ENCODE measurements around the gene TENT4A. TPM values are rescaled to one million over a fixed set of nuclear protein-coding genes. Genes with fewer than 3 reads are reported as not detected.
A peak's percentile ranks its signal among the peaks of the same experiment; 100 is the strongest.

The TENT4A gene
- total and polyA plus RNA-seq, 10 donors: 7.1 to 44.8 (median 33.0) TPM

DNA sequence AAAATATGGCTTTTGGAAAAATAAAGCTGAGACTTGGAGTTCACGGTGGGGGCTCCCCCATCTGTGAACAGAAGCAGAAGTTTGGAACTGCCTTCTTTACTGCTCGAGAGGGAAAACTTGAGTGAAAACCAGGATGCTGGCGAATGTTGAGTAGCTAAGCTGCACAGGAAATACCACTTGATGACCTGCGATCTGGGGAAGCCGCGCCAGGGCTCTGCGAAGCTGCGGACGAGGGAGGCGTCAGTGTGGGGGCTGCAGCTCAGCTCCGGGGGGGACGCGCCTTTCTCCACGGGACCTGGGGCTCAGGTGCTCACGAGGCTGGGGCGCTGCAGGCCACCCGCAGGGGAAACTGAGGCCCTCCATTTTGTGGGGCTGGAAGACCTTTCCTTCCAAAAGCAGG lies 62.3 kb downstream of the TENT4A start:
- 13 to 21% (median 15%) methylated on average over 17 of the region's 17 CpGs for WGBS, 5 donors
- Histone ChIP-seq H3K4me1 (peaks cover 0 to 17% (median 5%) of the 10 kb centered on the region in 6 donors), H3K36me3 (no peaks in the 10 kb centered on the region), H3K27me3 (replicated peaks in 1 of 7) (peaks cover 0 to 32% (median 0%) of the 10 kb centered on the region in 7 donors), H3K4me3 (no peak overlapping the region), H3K27ac (no peak overlapping the region), H3K9me3 (no peaks in the 10 kb centered on the region)
- no peak for DNase-seq
- intact Hi-C loops (cut with DNase I; ENCODE audit: low total_unique reads): no loop called here
- TF ChIP-seq POLR2AphosphoS5 (IDR thresholded peaks at IDR 0.05) (no peak), POLR2A (IDR thresholded peaks at IDR 0.05) (no peak)

- no peak for TF ChIP-seq POLR2A (IDR thresholded peaks at IDR 0.05)
- TF ChIP-seq CTCF (IDR thresholded peaks at IDR 0.05 in 8 of 11, conservative IDR thresholded peaks at IDR 0.05 in 3 of 11): peak in 5 of 11 experiments; percentile 21 to 51 (median 37)
- TF ChIP-seq POLR2AphosphoS5 (IDR thresholded peaks at IDR 0.05): no peak
- no peak for DNase-seq
- H3K27me3 ChIP-seq (replicated peaks in 1 of 7): peaks cover 0 to 15% (median 0%) of the 10 kb centered on the region in 7 donors
- H3K36me3 ChIP-seq: no peaks in the 10 kb centered on the region
- no peak overlapping the region for H3K27ac ChIP-seq
- intact Hi-C loops (cut with DNase I; ENCODE audit: low total_unique reads): no loop called here
- WGBS, 5 donors: 87 to 95% (median 89%) methylated on average over 7 of the region's 7 CpGs
- H3K4me1 ChIP-seq: peaks cover 0 to 1% (median 0%) of the 10 kb centered on the region in 6 donors
- no peaks in the 10 kb centered on the region for H3K9me3 ChIP-seq
- H3K4me3 ChIP-seq: no peak overlapping the region
These were observed 67.7 kb downstream of the TENT4A start for GRCh38 chr5:6780802-6781391.

DNA sequence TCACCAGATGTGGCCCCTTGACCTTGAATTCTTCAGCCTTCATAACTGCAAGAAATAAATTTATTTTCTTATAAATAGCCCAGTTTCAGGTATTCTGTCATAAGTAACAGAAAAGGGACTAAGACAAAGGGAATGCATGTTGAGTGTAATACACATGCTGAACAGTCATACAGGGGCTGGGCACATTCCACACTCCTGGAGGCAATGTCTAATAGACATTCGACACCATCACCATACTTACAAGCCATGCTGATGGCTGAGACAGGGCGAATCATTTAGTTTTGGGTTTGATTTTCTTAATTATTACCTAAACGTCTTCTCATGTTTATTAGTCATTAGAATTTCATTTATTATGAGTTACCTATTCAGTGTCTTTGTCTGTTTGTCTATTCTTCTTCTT lies 68.5 kb downstream of the TENT4A start:
- no peak overlapping the region for H3K4me3 ChIP-seq
- TF ChIP-seq POLR2AphosphoS5 (IDR thresholded peaks at IDR 0.05) (no peak), CTCF (IDR thresholded peaks at IDR 0.05 in 8 of 11, conservative IDR thresholded peaks at IDR 0.05 in 3 of 11) (no peak), POLR2A (IDR thresholded peaks at IDR 0.05) (no peak)
- no peaks in the 10 kb centered on the region for H3K36me3 ChIP-seq
- H3K9me3 ChIP-seq: no peaks in the 10 kb centered on the region
- intact Hi-C loops (cut with DNase I; ENCODE audit: low total_unique reads): no loop called here
- H3K4me1 ChIP-seq: no peaks in the 10 kb centered on the region
- H3K27me3 ChIP-seq (replicated peaks in 1 of 7): peaks cover 0 to 8% (median 0%) of the 10 kb centered on the region in 7 donors
- no peak overlapping the region for H3K27ac ChIP-seq
- DNase-seq: no peak
- WGBS, 5 donors: 78 to 88% (median 83%) methylated on average over 3 of the region's 3 CpGs

DNA sequence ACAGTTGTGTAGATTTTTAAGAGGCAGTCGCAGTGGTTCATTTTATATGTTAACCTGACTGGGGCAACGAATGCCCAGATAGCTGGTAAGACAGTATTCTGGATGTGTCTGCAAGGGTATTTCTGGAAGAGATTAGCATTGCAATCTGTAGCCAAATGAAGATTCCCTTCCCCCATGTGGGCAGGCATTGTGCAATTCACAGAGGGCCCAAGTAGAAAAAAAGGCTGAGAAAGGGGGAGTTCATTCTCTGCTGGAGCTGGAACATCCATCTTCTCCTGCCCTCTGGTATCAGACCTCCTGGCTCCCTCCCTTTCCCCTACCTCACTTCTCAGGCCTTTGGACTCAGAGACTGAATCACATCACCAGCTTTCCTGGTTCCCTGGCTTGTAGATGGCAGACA lies 70.6 kb downstream of the TENT4A start:
- no peak overlapping the region for H3K4me3 ChIP-seq
- TF ChIP-seq CTCF (IDR thresholded peaks at IDR 0.05 in 8 of 11, conservative IDR thresholded peaks at IDR 0.05 in 3 of 11): no peak
- no peak for TF ChIP-seq POLR2AphosphoS5 (IDR thresholded peaks at IDR 0.05)
- no peak for TF ChIP-seq POLR2A (IDR thresholded peaks at IDR 0.05)
- peaks cover 0 to under 1% (median 0%) of the 10 kb centered on the region in 6 donors for H3K4me1 ChIP-seq
- 71 to 90% (median 86%) methylated on average over 2 of the region's 2 CpGs for WGBS, 5 donors
- H3K27me3 ChIP-seq (replicated peaks in 1 of 7): peaks cover 0 to 3% (median 0%) of the 10 kb centered on the region in 7 donors
- intact Hi-C loops (cut with DNase I; ENCODE audit: low total_unique reads): no loop called here
- no peaks in the 10 kb centered on the region for H3K9me3 ChIP-seq
- H3K27ac ChIP-seq: no peak overlapping the region
- H3K36me3 ChIP-seq: no peaks in the 10 kb centered on the region
- DNase-seq: no peak
